GM10266 (cell line): ENCODE measurements around the gene MYOT.

Source experiments
- DNase-seq: peaks from one replicate; pipeline ENCODE4 v3.0.0; 2012; ENCODE audit errors: extremely low spot score
- TF ChIP-seq, protein P1 (sequence below): IDR thresholded peaks from 2 replicates; pipeline ENCODE4 v1.5.1; 2012; ENCODE audit warnings: mild to moderate bottlenecking, low read depth; ENCODE audit not compliant: control insufficient read depth, insufficient read depth; ENCODE audit errors: missing control alignments

The MYOT gene

DNA sequence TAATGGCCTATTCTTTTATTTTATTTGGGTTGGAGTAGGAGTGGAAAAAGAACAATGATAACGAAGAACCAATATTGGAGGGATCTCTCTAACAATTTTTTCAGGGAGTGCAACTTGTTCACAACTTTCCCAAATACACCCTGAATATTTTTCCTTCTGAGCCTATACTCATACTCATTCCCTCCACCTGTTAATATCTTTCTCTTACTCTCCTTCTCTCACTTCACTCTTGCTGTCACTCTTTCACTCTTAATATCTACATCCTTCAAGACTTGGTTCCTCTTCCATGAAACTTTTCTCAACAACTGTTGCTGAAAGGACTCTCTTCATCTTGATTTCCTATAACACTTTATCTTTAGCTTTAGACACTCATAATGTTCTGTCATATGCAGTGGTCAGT, 39.0 kb upstream of the MYOT start:
- TF ChIP-seq, protein P1, sequence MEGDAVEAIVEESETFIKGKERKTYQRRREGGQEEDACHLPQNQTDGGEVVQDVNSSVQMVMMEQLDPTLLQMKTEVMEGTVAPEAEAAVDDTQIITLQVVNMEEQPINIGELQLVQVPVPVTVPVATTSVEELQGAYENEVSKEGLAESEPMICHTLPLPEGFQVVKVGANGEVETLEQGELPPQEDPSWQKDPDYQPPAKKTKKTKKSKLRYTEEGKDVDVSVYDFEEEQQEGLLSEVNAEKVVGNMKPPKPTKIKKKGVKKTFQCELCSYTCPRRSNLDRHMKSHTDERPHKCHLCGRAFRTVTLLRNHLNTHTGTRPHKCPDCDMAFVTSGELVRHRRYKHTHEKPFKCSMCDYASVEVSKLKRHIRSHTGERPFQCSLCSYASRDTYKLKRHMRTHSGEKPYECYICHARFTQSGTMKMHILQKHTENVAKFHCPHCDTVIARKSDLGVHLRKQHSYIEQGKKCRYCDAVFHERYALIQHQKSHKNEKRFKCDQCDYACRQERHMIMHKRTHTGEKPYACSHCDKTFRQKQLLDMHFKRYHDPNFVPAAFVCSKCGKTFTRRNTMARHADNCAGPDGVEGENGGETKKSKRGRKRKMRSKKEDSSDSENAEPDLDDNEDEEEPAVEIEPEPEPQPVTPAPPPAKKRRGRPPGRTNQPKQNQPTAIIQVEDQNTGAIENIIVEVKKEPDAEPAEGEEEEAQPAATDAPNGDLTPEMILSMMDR, result no peak
- DNase-seq, result no peak

DNA sequence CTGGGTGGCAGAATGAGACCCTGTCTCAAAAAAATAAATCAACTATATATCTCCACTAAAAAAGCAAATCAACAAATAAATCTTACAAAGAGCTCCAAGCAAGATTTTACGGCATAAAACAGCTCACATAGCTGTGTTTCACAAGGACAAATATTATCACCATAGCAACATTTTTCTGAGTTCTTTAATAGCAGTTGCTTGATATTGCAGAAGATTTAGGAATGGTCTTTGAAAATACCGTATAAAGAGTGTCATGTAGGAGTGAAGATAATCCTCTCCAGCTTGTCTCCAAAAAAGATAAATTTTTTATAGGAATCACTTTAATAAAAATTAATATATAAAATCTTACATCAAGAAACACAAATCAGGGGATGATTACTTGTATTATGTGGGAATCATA, 36.6 kb upstream of the MYOT start:
- TF ChIP-seq, protein P1, result no peak

DNA sequence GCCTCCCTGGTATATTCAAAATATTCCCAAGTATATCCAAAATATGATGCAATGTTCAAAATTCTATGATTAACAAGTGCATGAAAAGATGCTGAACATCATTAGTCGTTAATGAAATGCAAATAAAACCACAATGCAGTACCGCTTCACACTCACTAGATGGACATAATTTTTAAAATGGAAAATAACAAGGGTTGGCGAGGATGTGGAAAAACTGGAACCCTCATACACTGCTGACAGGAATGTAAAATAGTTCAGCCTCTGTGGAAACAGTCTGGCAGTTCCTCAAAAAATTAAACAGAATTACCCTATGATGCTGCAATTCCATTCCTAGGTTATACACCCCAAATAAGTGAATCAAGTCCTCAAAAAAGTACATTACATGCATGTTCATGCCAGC, 36.1 kb upstream of the MYOT start:
- no peak for DNase-seq
- TF ChIP-seq, protein P1, result no peak

More for the DNA sequence above, 36.6 kb upstream of the MYOT start:
- DNase-seq, result no peak

DNA sequence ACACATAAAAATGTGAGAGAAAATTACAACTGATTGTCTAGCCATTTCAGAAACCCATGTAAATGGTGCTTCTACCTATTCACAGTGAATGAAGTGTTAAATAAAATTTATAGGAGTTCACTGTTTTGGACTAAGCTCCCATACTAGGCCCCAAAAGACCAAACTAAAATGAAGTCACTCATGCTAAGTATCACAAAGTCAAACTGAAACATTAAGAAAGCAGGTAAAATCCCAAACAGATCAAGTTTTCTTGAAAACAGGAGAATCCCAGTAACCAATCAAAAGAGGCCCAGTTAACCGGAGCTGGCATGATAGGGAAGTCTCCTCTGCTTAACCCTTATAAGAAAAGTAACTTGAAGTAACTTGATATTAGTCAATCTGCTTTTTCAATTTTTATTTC, 35.2 kb upstream of the MYOT start:
- DNase-seq, result no peak
- TF ChIP-seq, protein P1, result no peak

DNA sequence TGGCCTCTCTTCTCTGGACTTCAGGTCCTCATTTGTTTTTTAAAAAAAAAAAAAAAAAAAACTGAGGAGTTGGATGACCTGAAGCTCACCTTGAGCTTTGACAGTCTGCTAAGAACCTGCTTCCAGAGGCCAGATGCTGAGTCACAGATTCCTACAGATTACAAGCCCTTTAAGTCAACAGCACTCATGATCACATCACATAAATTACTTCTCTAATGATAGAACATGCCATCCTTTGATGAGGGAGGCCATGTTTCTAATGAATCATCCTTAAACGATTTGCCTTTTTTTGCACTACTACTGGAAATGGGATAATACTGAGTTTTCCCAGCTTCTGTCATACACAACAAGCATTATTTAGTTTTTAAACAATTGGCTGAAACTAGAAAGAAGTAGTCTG, 34.2 kb upstream of the MYOT start:
- TF ChIP-seq, protein P1, result no peak
- no peak for DNase-seq

DNA sequence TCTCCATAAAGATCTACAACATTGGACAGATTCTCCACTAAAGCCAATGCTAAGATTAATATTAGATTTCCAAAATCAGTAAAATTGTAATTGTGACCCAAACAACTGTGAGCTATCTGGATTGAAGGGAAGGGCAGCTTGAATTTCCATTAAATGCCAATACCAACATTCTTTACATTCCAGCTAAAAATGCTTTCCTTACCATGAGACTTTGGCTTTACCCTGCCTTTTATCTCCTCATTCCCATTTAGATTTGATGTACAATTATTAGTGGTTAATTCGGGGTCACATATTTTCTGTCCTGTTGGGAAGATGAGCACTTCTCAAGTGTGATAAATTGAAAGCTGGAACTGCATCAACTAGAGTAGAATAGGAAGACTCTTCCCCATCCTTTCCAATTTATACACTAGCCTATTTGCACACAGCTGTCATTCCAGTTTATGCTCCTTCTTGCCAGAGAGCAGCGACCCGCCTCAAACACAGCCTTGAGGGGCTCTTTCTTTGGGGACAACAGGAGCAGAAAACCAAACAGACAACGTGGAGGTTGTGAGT, 33.1 kb upstream of the MYOT start:
- no peak for DNase-seq
- TF ChIP-seq, protein P1, result no peak

DNA sequence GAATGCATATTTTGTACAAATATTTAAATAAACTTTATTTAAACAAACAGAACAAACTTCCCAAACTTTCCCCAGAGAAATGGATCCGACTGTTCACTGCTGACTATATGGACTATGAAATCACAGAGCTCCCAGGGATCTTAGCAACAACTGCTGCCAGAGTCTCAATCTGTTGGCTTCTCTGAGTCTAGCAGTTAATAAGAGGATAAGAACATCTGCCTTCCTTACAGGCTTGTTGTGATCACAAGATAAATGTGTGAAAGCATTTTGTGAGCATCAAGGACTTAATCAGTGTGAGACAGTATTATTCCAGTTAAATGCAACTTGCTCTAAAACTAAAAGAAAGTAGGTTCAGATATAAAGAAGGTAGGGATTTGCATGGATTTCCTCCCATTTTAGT, 31.4 kb upstream of the MYOT start:
- TF ChIP-seq, protein P1, result no peak

More for the DNA sequence above, 31.4 kb upstream of the MYOT start:
- DNase-seq, result no peak
